WTC11 (cell line): ENCODE data around the gene OPCML. TPM values are rescaled to one million over a fixed set of nuclear protein-coding genes. Genes with fewer than 3 reads are reported as not detected.

Experiments used
- ATAC-seq: fragments of 200-7000 bp; cut with Tn5 transposase; 2 replicates; pipeline ENCODE4 v1.10.0; 2021; ENCODE audit warnings: mild to moderate bottlenecking, moderate library complexity
- CTCF ChIA-PET: fragments of 300-600 bp; sonication (Branson Sonifier 250); formaldehyde crosslinking; loops from one replicate; lab custom pipeline; 2021; ENCODE audit warnings: antibody characterized with exemption; lab: Charles Lee
- POLR2A ChIA-PET: fragments of 350-600 bp; sonication (Branson Sonifier 250); formaldehyde crosslinking; loops from one replicate; lab custom pipeline; 2021; ENCODE audit warnings: antibody characterized with exemption; lab: Charles Lee
- DNase-seq: peaks from one replicate; pipeline ENCODE4 v3.0.0; 2021; ENCODE audit warnings: low spot score
- H3K27ac Mint-ChIP-seq: 2 replicates; pipeline ENCODE4 v1.8.0; 2021; ENCODE audit warnings: mixed read lengths
- H3K27me3 Mint-ChIP-seq: 2 replicates; pipeline ENCODE4 v1.8.0; 2021; ENCODE audit warnings: low read depth, mild to moderate bottlenecking, moderate library complexity, mixed read lengths
- H3K36me3 Mint-ChIP-seq: 2 replicates; pipeline ENCODE4 v1.8.0; 2021; ENCODE audit warnings: mixed read lengths
- H3K4me1 Mint-ChIP-seq: 2 replicates; pipeline ENCODE4 v1.8.0; 2022; ENCODE audit warnings: mixed read lengths
- H3K4me3 Mint-ChIP-seq: 2 replicates; pipeline ENCODE4 v1.8.0; 2021; ENCODE audit warnings: mild to moderate bottlenecking, moderate library complexity, mixed read lengths
- H3K9me3 Mint-ChIP-seq: 2 replicates; pipeline ENCODE4 v1.8.0; 2021; ENCODE audit warnings: mixed read lengths
- CREM ChIP-seq: sonication (generic); formaldehyde crosslinking; IDR thresholded peaks from 2 replicates; pipeline ENCODE4 v1.8.1; 2022; ENCODE audit warnings: mild to moderate bottlenecking, missing genetic modification reagents, moderate library complexity
- FOXK1 ChIP-seq: sonication (generic); formaldehyde crosslinking; IDR thresholded peaks from 2 replicates; pipeline ENCODE4 v1.8.0; 2022; ENCODE audit warnings: mild to moderate bottlenecking, moderate library complexity, missing genetic modification reagents
- GRHL2 ChIP-seq: fragments of 250-450 bp; sonication (Bioruptor Pico); IDR thresholded peaks from 2 replicates; pipeline ENCODE4 v1.8.0; 2022; ENCODE audit warnings: mild to moderate bottlenecking, moderate library complexity; ENCODE audit not compliant: insufficient replicate concordance, severe bottlenecking
- GTF2I ChIP-seq: fragments of 250-450 bp; sonication (Bioruptor Pico); conservative IDR thresholded peaks from 2 replicates; pipeline ENCODE4 v1.4.0; 2021; ENCODE audit warnings: mild to moderate bottlenecking
- HMGA2 ChIP-seq: fragments of 250-450 bp; sonication (Bioruptor Pico); IDR thresholded peaks from 2 replicates; pipeline ENCODE4 v1.4.0; 2021; ENCODE audit warnings: mild to moderate bottlenecking, moderate library complexity
- KAT7 ChIP-seq: sonication (generic); formaldehyde crosslinking; IDR thresholded peaks from 2 replicates; pipeline ENCODE4 v1.8.1; 2023; ENCODE audit warnings: missing genetic modification reagents, mild to moderate bottlenecking, borderline replicate concordance
- MXD4 ChIP-seq: fragments of 250-450 bp; sonication (Bioruptor Pico); IDR thresholded peaks from 2 replicates; pipeline ENCODE4 v1.8.0; 2021; ENCODE audit warnings: mild to moderate bottlenecking, moderate library complexity, borderline replicate concordance
- NFATC4 ChIP-seq: fragments of 250-450 bp; sonication (Bioruptor Pico); IDR thresholded peaks from 2 replicates; pipeline ENCODE4 v1.9.0; 2021; ENCODE audit warnings: mild to moderate bottlenecking
- NFE2L1 ChIP-seq: sonication (generic); formaldehyde crosslinking; IDR thresholded peaks from 2 replicates; pipeline ENCODE4 v1.8.1; 2023; ENCODE audit warnings: missing genetic modification reagents
- NFYB ChIP-seq: sonication (generic); formaldehyde crosslinking; conservative IDR thresholded peaks from 2 replicates; pipeline ENCODE4 v1.8.0; 2022; ENCODE audit warnings: low read depth, missing genetic modification reagents
- RORB ChIP-seq: fragments of 250-450 bp; sonication (Bioruptor Pico); IDR thresholded peaks from 2 replicates; pipeline ENCODE4 v1.9.0; 2021; ENCODE audit warnings: mild to moderate bottlenecking
- TCF7 ChIP-seq: sonication (generic); formaldehyde crosslinking; IDR thresholded peaks from 2 replicates; pipeline ENCODE4 v1.8.0; 2022; ENCODE audit warnings: mild to moderate bottlenecking, low read depth, missing genetic modification reagents, moderate library complexity
- TEAD1 ChIP-seq: sonication (generic); formaldehyde crosslinking; IDR thresholded peaks from 2 replicates; pipeline ENCODE4 v1.8.0; 2022; ENCODE audit warnings: mild to moderate bottlenecking, missing genetic modification reagents
- ZNF416 ChIP-seq: fragments of 250-450 bp; sonication (Bioruptor Pico); IDR thresholded peaks from 2 replicates; pipeline ENCODE4 v1.9.0; 2021; ENCODE audit warnings: mild to moderate bottlenecking, inconsistent platforms
- ZNF671 ChIP-seq: fragments of 250-450 bp; sonication (Bioruptor Pico); IDR thresholded peaks from 2 replicates; pipeline ENCODE4 v1.8.0; 2021; ENCODE audit warnings: mild to moderate bottlenecking
- total RNA-seq: library from RNA; stranded (reverse); gene quantifications from 3 replicates; pipeline ENCODE4 v1.2.3, GENCODE V29; 2021
- TF ChIP-seq, protein P1 (sequence below): sonication (generic); formaldehyde crosslinking; IDR thresholded peaks from 2 replicates; pipeline ENCODE4 v1.8.1; 2023; ENCODE audit warnings: mild to moderate bottlenecking, missing genetic modification reagents, borderline replicate concordance
- TF ChIP-seq, protein P2 (sequence below): sonication (generic); formaldehyde crosslinking; IDR thresholded peaks from 2 replicates; pipeline ENCODE4 v1.8.0; 2022; ENCODE audit warnings: mild to moderate bottlenecking, missing genetic modification reagents
- TF ChIP-seq, protein P3 (sequence below): sonication (generic); formaldehyde crosslinking; IDR thresholded peaks from 2 replicates; pipeline ENCODE4 v1.8.0; 2022; ENCODE audit warnings: mild to moderate bottlenecking, missing genetic modification reagents
- TF ChIP-seq, protein P4 (sequence below): fragments of 250-450 bp; sonication (Bioruptor Pico); IDR thresholded peaks from 2 replicates; pipeline ENCODE4 v1.8.0; 2021; ENCODE audit warnings: mild to moderate bottlenecking
- TF ChIP-seq, protein P5 (sequence below): sonication (generic); formaldehyde crosslinking; IDR thresholded peaks from 2 replicates; pipeline ENCODE4 v1.8.1; 2022; ENCODE audit warnings: missing genetic modification reagents, borderline replicate concordance

OPCML gene
- total RNA-seq, 1 experiment from 2014 or later = 1.5 TPM

DNA sequence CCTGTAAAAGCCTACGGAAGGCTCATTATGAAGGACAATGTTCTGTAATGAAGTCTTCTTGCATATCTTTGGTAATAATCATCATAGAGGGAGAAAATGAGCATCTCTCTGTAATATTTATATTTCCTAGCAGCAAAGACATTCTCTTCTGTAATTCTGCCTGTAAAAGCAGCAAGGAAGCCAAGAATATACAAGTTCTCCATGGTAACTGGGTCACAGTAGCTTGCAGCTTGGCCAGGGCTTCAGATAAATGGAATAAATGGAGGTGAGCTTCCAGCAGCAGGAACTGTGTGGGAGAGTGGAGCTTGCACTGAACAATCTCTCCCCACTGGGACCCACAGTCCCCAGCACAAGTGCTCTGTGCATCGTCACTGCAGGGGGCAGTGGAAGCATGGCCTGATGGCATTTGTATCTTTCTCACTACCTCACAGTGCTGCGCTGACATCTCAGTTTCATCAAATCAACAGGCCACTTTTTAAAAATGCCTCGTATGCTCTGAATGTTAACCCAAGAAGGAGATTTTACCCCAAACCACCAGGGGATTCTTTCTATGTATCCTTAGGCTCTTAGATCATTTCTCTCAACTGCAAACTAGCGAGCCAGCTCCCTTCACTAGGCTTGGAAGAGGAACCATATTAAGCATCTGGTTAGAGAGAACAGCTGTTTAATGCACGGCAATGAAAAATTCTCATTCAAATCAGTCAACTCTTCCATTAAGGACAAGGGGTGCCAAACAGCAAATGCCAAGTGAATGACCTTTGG, 1059.7 kb downstream of the OPCML start:
- peaks cover 15% of the 10 kb centered on the region for H3K9me3 Mint-ChIP-seq
- POLR2A ChIA-PET = no interaction called here
- no peaks in the 10 kb centered on the region for H3K27me3 Mint-ChIP-seq
- DNase-seq (no peak), ATAC-seq (no peak)
- TF ChIP-seq NFYB (no peak), HMGA2 (CRISPR knock-in tag) (no peak), KAT7 (CRISPR knock-in tag) (no peak), TCF7 (no peak), ZNF671 (CRISPR knock-in tag) (no peak), ZNF416 (CRISPR knock-in tag) (no peak), CREM (CRISPR knock-in tag) (no peak), NFE2L1 (no peak), GRHL2 (CRISPR knock-in tag) (no peak), TEAD1 (CRISPR knock-in tag) (no peak), FOXK1 (CRISPR knock-in tag) (no peak), MXD4 (no peak), NFATC4 (CRISPR knock-in tag) (no peak), RORB (CRISPR knock-in tag) (no peak), GTF2I (CRISPR knock-in tag) (no peak)
- TF ChIP-seq, protein P1, sequence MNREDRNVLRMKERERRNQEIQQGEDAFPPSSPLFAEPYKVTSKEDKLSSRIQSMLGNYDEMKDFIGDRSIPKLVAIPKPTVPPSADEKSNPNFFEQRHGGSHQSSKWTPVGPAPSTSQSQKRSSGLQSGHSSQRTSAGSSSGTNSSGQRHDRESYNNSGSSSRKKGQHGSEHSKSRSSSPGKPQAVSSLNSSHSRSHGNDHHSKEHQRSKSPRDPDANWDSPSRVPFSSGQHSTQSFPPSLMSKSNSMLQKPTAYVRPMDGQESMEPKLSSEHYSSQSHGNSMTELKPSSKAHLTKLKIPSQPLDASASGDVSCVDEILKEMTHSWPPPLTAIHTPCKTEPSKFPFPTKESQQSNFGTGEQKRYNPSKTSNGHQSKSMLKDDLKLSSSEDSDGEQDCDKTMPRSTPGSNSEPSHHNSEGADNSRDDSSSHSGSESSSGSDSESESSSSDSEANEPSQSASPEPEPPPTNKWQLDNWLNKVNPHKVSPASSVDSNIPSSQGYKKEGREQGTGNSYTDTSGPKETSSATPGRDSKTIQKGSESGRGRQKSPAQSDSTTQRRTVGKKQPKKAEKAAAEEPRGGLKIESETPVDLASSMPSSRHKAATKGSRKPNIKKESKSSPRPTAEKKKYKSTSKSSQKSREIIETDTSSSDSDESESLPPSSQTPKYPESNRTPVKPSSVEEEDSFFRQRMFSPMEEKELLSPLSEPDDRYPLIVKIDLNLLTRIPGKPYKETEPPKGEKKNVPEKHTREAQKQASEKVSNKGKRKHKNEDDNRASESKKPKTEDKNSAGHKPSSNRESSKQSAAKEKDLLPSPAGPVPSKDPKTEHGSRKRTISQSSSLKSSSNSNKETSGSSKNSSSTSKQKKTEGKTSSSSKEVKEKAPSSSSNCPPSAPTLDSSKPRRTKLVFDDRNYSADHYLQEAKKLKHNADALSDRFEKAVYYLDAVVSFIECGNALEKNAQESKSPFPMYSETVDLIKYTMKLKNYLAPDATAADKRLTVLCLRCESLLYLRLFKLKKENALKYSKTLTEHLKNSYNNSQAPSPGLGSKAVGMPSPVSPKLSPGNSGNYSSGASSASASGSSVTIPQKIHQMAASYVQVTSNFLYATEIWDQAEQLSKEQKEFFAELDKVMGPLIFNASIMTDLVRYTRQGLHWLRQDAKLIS (CRISPR knock-in tag) = no peak
- TF ChIP-seq, protein P2, sequence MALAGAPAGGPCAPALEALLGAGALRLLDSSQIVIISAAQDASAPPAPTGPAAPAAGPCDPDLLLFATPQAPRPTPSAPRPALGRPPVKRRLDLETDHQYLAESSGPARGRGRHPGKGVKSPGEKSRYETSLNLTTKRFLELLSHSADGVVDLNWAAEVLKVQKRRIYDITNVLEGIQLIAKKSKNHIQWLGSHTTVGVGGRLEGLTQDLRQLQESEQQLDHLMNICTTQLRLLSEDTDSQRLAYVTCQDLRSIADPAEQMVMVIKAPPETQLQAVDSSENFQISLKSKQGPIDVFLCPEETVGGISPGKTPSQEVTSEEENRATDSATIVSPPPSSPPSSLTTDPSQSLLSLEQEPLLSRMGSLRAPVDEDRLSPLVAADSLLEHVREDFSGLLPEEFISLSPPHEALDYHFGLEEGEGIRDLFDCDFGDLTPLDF (CRISPR knock-in tag) = no peak
- TF ChIP-seq, protein P3, sequence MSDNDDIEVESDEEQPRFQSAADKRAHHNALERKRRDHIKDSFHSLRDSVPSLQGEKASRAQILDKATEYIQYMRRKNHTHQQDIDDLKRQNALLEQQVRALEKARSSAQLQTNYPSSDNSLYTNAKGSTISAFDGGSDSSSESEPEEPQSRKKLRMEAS = no peak
- TF ChIP-seq, protein P4, sequence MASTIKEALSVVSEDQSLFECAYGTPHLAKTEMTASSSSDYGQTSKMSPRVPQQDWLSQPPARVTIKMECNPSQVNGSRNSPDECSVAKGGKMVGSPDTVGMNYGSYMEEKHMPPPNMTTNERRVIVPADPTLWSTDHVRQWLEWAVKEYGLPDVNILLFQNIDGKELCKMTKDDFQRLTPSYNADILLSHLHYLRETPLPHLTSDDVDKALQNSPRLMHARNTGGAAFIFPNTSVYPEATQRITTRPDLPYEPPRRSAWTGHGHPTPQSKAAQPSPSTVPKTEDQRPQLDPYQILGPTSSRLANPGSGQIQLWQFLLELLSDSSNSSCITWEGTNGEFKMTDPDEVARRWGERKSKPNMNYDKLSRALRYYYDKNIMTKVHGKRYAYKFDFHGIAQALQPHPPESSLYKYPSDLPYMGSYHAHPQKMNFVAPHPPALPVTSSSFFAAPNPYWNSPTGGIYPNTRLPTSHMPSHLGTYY = no peak
- TF ChIP-seq, protein P5, sequence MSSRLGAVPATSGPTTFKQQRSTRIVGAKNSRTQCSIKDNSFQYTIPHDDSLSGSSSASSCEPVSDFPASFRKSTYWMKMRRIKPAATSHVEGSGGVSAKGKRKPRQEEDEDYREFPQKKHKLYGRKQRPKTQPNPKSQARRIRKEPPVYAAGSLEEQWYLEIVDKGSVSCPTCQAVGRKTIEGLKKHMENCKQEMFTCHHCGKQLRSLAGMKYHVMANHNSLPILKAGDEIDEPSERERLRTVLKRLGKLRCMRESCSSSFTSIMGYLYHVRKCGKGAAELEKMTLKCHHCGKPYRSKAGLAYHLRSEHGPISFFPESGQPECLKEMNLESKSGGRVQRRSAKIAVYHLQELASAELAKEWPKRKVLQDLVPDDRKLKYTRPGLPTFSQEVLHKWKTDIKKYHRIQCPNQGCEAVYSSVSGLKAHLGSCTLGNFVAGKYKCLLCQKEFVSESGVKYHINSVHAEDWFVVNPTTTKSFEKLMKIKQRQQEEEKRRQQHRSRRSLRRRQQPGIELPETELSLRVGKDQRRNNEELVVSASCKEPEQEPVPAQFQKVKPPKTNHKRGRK (CRISPR knock-in tag) = no peak
- CTCF ChIA-PET = no interaction called here
- no peaks in the 10 kb centered on the region for H3K36me3 Mint-ChIP-seq
- no peak overlapping the region for H3K4me3 Mint-ChIP-seq
- H3K27ac Mint-ChIP-seq = no peak overlapping the region
- no peaks in the 10 kb centered on the region for H3K4me1 Mint-ChIP-seq
